PC-3 (cell line): ENCODE data around the gene SLC22A2. TPM values are rescaled to one million over a fixed set of nuclear protein-coding genes. Genes with fewer than 3 reads are reported as not detected.

Experiments used
- ATAC-seq: fragments of 200-7000 bp; cut with Tn5 transposase; 2 replicates; pipeline ENCODE4 v1.9.1; 2020; ENCODE audit warnings: mild to moderate bottlenecking, moderate library complexity
- BruUV-seq: library from RNA; stranded (reverse); fragments of 400-500 nt; replicated peaks from 2 replicates; lab custom pipeline; 2021; lab: Mats Ljungman, UMichigan
- CTCF ChIA-PET: fragments of 300-600 bp; sonication (Branson Sonifier 250); formaldehyde crosslinking; loops from one replicate; lab custom pipeline; 2022; ENCODE audit warnings: antibody characterized with exemption; lab: Charles Lee
- POLR2A ChIA-PET: fragments of 300-600 bp; sonication (Branson Sonifier 250); formaldehyde crosslinking; loops from one replicate; lab custom pipeline; 2022; ENCODE audit warnings: antibody characterized with exemption; ENCODE audit not compliant: unreplicated experiment; lab: Charles Lee
- DNase-seq: peaks from one replicate; pipeline ENCODE4 v3.0.0-alpha.2; 2015
- H2AFZ ChIP-seq: fragments of 300-600 bp; sonication (generic); 2 replicates; pipeline ENCODE4 v1.6.0; 2016; ENCODE audit warnings: antibody characterized with exemption, low read length
- H3F3A ChIP-seq: fragments of 300-600 bp; sonication (generic); one replicate; pipeline ENCODE4 v1.6.0; 2017; ENCODE audit warnings: antibody characterized with exemption, low read length, control low read depth, mild to moderate bottlenecking; ENCODE audit not compliant: unreplicated experiment
- H3K27ac ChIP-seq: fragments of 300-600 bp; sonication (generic); 2 replicates; pipeline ENCODE4 v1.5.1; 2016; ENCODE audit warnings: mild to moderate bottlenecking, low read length
- H3K27me3 ChIP-seq: fragments of 300-600 bp; sonication (generic); 2 replicates; pipeline ENCODE4 v1.6.1; 2016; ENCODE audit warnings: low read length, mixed read lengths
- H3K36me3 ChIP-seq: fragments of 300-600 bp; sonication (generic); 2 replicates; pipeline ENCODE4 v1.6.1; 2016; ENCODE audit warnings: low read depth, mixed run types, low read length, mixed read lengths
- H3K4me1 ChIP-seq: fragments of 300-600 bp; sonication (generic); 2 replicates; pipeline ENCODE4 v1.5.1; 2016; ENCODE audit warnings: low read length; ENCODE audit not compliant: insufficient read depth
- H3K4me2 ChIP-seq: fragments of 300-600 bp; sonication (generic); 2 replicates; pipeline ENCODE4 v1.6.0; 2016; ENCODE audit warnings: low read length
- H3K4me3 ChIP-seq: fragments of 300-600 bp; sonication (generic); 2 replicates; pipeline ENCODE4 v1.5.1; 2016; ENCODE audit warnings: mild to moderate bottlenecking, low read length, mixed read lengths
- H3K79me2 ChIP-seq: fragments of 300-600 bp; sonication (generic); 2 replicates; pipeline ENCODE4 v1.6.1; 2017; ENCODE audit warnings: low read length, mixed read lengths
- H3K9ac ChIP-seq: fragments of 300-600 bp; sonication (generic); 2 replicates; pipeline ENCODE4 v1.6.0; 2016; ENCODE audit warnings: mild to moderate bottlenecking, low read length
- H3K9me2 ChIP-seq: fragments of 300-600 bp; sonication (generic); replicated peaks from 2 replicates; pipeline ENCODE4 v1.6.1; 2016; ENCODE audit warnings: mixed run types, low read length, mixed read lengths
- H3K9me3 ChIP-seq: fragments of 300-600 bp; sonication (generic); 2 replicates; pipeline ENCODE4 v1.6.1; 2016; ENCODE audit warnings: low read length, mixed read lengths
- H4K20me1 ChIP-seq: fragments of 300-600 bp; sonication (generic); 2 replicates; pipeline ENCODE4 v1.6.1; 2016; ENCODE audit warnings: low read length, mixed read lengths
- EZH2 ChIP-seq: fragments of 300-600 bp; sonication (generic); IDR thresholded peaks from one replicate; pipeline ENCODE4 v1.6.1; 2017; ENCODE audit warnings: antibody characterized with exemption, mild to moderate bottlenecking, low read length; ENCODE audit not compliant: unreplicated experiment
- EZH2phosphoT487 ChIP-seq: fragments of 300-600 bp; sonication (generic); IDR thresholded peaks from 2 replicates; pipeline ENCODE4 v1.6.1; 2018; ENCODE audit warnings: mild to moderate bottlenecking, antibody characterized with exemption, low read length, borderline replicate concordance
- intact Hi-C: fragments of 100-400 bp; cut with micrococcal nuclease; formaldehyde crosslinking; loops from 2 replicates; pipeline ENCODE4 v1.9.0; 2023
- total RNA-seq: library from RNA; depleted of rRNA; stranded (reverse); fragments of >200 nt; gene quantifications from 2 replicates; pipeline ENCODE4 v1.2.3, GENCODE V29; 2014
- TF ChIP-seq, protein P1 (sequence below): fragments of 300-600 bp; sonication (generic); conservative IDR thresholded peaks from 2 replicates; pipeline ENCODE4 v1.5.1; 2017; ENCODE audit warnings: antibody characterized with exemption, low read depth, mild to moderate bottlenecking, low read length

SLC22A2 gene
- total RNA-seq, 1 experiment from 2014 or later, result not detected

GRCh38 chr6:160300076-160300695 lies 41.6 kb upstream of the SLC22A2 start:
- ChIA-PET POLR2A (no interaction called here), CTCF (no interaction called here)
- no TSS peak for BruUV-seq
- no peak overlapping the region for H3K4me2 ChIP-seq
- no peak for TF ChIP-seq EZH2
- TF ChIP-seq EZH2phosphoT487, result no peak
- TF ChIP-seq, protein P1, sequence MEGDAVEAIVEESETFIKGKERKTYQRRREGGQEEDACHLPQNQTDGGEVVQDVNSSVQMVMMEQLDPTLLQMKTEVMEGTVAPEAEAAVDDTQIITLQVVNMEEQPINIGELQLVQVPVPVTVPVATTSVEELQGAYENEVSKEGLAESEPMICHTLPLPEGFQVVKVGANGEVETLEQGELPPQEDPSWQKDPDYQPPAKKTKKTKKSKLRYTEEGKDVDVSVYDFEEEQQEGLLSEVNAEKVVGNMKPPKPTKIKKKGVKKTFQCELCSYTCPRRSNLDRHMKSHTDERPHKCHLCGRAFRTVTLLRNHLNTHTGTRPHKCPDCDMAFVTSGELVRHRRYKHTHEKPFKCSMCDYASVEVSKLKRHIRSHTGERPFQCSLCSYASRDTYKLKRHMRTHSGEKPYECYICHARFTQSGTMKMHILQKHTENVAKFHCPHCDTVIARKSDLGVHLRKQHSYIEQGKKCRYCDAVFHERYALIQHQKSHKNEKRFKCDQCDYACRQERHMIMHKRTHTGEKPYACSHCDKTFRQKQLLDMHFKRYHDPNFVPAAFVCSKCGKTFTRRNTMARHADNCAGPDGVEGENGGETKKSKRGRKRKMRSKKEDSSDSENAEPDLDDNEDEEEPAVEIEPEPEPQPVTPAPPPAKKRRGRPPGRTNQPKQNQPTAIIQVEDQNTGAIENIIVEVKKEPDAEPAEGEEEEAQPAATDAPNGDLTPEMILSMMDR, result no peak
- no peaks in the 10 kb centered on the region for H3K27me3 ChIP-seq
- H3K9me2 ChIP-seq, result no peaks in the 10 kb centered on the region
- H3K9ac ChIP-seq, result no peak overlapping the region
- peaks cover 3% of the 10 kb centered on the region; the same call in 1 of the 2 replicates for H3K4me1 ChIP-seq
- H3K79me2 ChIP-seq, result no peaks in the 10 kb centered on the region
- H4K20me1 ChIP-seq, result no peaks in the 10 kb centered on the region
- intact Hi-C loops, result no loop called here
- H3F3A ChIP-seq, result no peaks in the 10 kb centered on the region
- H3K36me3 ChIP-seq, result no peaks in the 10 kb centered on the region
- H3K9me3 ChIP-seq, result no peaks in the 10 kb centered on the region
- DNase-seq (no peak), ATAC-seq (no peak)
- no peak overlapping the region for H2AFZ ChIP-seq
- no peak overlapping the region for H3K4me3 ChIP-seq
- H3K27ac ChIP-seq, result no peak overlapping the region

- CTCF ChIA-PET, result no interaction called here
- intact Hi-C loops, result loop anchor here (5.0 kb wide), 1 partner anchor 212 kb away; no protein-coding TSS in a partner anchor
- no peak for ATAC-seq
These were observed 40.9 kb upstream of the SLC22A2 start for GRCh38 chr6:160299559-160299958.

More at GRCh38 chr6:160299559-160299958, 40.9 kb upstream of the SLC22A2 start:
- TF ChIP-seq, protein P1, result no peak
- TF ChIP-seq EZH2phosphoT487 (no peak), EZH2 (no peak)
- Histone ChIP-seq H4K20me1 (no peaks in the 10 kb centered on the region), H3K4me3 (no peak overlapping the region), H3K4me2 (no peak overlapping the region), H3K9me3 (no peaks in the 10 kb centered on the region), H3K9ac (no peak overlapping the region), H3K9me2 (no peaks in the 10 kb centered on the region), H3K36me3 (no peaks in the 10 kb centered on the region), H2AFZ (no peak overlapping the region), H3K27me3 (no peaks in the 10 kb centered on the region), H3K27ac (no peak overlapping the region), H3K79me2 (no peaks in the 10 kb centered on the region), H3K4me1 (peaks cover 3% of the 10 kb centered on the region; the same call in 1 of the 2 replicates), H3F3A (no peaks in the 10 kb centered on the region)
- DNase-seq, result no peak
- BruUV-seq, result no TSS peak
- POLR2A ChIA-PET, result no interaction called here
